Activated CD8-positive, alpha-beta T cell treated with anti-CD3 and anti-CD28 coated beads for 36 hours (primary cell): ENCODE data around the gene PCSK5. TPM values are rescaled to one million over a fixed set of nuclear protein-coding genes. Genes with fewer than 3 reads are reported as not detected.

Source experiments
- ATAC-seq: fragments of 200-7000 bp; cut with Tn5 transposase; one replicate; pipeline ENCODE4 v1.10.0; 2021; ENCODE audit warnings: mild to moderate bottlenecking, moderate library complexity
- CTCF ChIA-PET: fragments of 350-600 bp; sonication (Branson Sonifier 250); formaldehyde crosslinking; loops from one replicate; lab custom pipeline; 2021; ENCODE audit warnings: antibody characterized with exemption; lab: Charles Lee
- POLR2A ChIA-PET: fragments of 350-600 bp; sonication (Branson Sonifier 250); formaldehyde crosslinking; loops from one replicate; lab custom pipeline; 2021; ENCODE audit warnings: antibody characterized with exemption; lab: Charles Lee
- DNase-seq: peaks from one replicate; pipeline ENCODE4 v3.0.0-alpha.2; 2020
- H3K27ac Mint-ChIP-seq: one replicate; pipeline ENCODE4 v1.8.0; 2021; ENCODE audit warnings: mild to moderate bottlenecking, mixed read lengths
- H3K27me3 Mint-ChIP-seq: one replicate; pipeline ENCODE4 v1.8.0; 2021; ENCODE audit warnings: mixed read lengths
- H3K36me3 Mint-ChIP-seq: one replicate; pipeline ENCODE4 v1.8.0; 2021; ENCODE audit warnings: low read depth, mixed read lengths
- H3K4me1 Mint-ChIP-seq: one replicate; pipeline ENCODE4 v1.8.0; 2021; ENCODE audit warnings: low read depth, mixed read lengths
- H3K4me3 Mint-ChIP-seq: one replicate; pipeline ENCODE4 v1.8.0; 2021; ENCODE audit warnings: mild to moderate bottlenecking, moderate library complexity, mixed read lengths
- H3K9me3 Mint-ChIP-seq: one replicate; pipeline ENCODE4 v1.8.0; 2021; ENCODE audit warnings: mixed read lengths
- intact Hi-C: fragments of 100-400 bp; cut with micrococcal nuclease; formaldehyde crosslinking; loops from one replicate; pipeline ENCODE4 v1.10.0; 2022
- total RNA-seq, 2 experiments: library from RNA; stranded (reverse); gene quantifications; one replicate each; pipeline ENCODE4 v1.2.3, GENCODE V29; 2021
- TF ChIP-seq, protein P1 (sequence below): fragments of 200-600 bp; IDR thresholded peaks from one replicate; pipeline ENCODE4 v1.8.0; 2022; ENCODE audit warnings: antibody characterized with exemption, mild to moderate bottlenecking

PCSK5 gene
- total RNA-seq, 2 experiments from 2014 or later: 4.7 to 5.2 TPM

- H3K4me1 Mint-ChIP-seq: no peaks in the 10 kb centered on the region
- H3K4me3 Mint-ChIP-seq: no peak overlapping the region
- ATAC-seq (peak; percentile 17), DNase-seq (no peak)
- H3K36me3 Mint-ChIP-seq: no peaks in the 10 kb centered on the region
- intact Hi-C loops: no loop called here
- ChIA-PET CTCF (no interaction called here), POLR2A (no interaction called here)
- H3K9me3 Mint-ChIP-seq: no peaks in the 10 kb centered on the region
- TF ChIP-seq, protein P1, sequence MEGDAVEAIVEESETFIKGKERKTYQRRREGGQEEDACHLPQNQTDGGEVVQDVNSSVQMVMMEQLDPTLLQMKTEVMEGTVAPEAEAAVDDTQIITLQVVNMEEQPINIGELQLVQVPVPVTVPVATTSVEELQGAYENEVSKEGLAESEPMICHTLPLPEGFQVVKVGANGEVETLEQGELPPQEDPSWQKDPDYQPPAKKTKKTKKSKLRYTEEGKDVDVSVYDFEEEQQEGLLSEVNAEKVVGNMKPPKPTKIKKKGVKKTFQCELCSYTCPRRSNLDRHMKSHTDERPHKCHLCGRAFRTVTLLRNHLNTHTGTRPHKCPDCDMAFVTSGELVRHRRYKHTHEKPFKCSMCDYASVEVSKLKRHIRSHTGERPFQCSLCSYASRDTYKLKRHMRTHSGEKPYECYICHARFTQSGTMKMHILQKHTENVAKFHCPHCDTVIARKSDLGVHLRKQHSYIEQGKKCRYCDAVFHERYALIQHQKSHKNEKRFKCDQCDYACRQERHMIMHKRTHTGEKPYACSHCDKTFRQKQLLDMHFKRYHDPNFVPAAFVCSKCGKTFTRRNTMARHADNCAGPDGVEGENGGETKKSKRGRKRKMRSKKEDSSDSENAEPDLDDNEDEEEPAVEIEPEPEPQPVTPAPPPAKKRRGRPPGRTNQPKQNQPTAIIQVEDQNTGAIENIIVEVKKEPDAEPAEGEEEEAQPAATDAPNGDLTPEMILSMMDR: no peak
- H3K27me3 Mint-ChIP-seq: no peaks in the 10 kb centered on the region
- H3K27ac Mint-ChIP-seq: no peak overlapping the region
Observed at GRCh38 chr9:76216161-76216649, 325.7 kb downstream of the PCSK5 start.

DNA sequence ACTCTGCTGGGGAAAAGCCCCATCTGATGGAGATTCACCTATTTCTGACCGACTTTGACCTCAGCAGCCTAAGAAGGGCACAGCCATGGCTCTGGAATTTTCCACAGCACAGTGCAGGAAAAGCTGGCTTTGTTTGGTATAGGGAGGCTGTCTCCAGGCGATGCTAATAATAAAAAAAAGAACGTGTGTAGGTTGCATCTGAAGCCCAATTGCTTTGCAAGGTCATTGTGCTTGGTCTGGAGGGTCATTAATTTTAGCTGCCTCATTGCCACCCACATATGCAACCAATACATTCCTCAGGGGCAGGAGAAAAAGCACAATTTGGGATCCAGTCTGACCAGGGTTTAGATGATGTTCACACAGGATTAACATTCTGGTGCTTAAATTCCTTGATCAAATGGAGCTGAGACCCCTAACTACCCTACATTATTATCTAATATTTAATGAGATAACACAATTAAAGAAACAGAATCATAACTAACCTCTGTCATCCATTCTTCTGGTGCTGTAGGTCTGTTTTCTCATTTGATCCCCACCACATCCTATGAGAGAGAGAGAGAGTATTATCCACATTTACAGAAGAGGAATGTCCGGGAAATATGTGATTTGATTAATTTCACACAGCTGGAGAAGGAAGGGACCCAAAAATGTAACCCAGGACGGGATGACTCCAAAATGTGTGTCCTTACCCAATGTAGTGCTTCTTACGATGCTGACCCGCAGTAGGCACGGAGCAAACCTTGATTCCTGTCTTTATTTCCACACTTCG lies 327.8 kb downstream of the PCSK5 start:
- Mint-ChIP-seq H3K9me3 (no peaks in the 10 kb centered on the region), H3K27me3 (no peaks in the 10 kb centered on the region), H3K36me3 (no peaks in the 10 kb centered on the region), H3K27ac (no peak overlapping the region), H3K4me3 (no peak overlapping the region), H3K4me1 (no peaks in the 10 kb centered on the region)
- POLR2A ChIA-PET: interaction anchor here (0.5 to 1.1 kb wide), 2 partner anchors 8 to 559 kb away, joined by 3 read pairs; no protein-coding TSS in a partner anchor
- no peak for DNase-seq
- CTCF ChIA-PET: interaction anchor here (1.2 to 1.4 kb wide), 4 partner anchors 11 to 352 kb away, joined by 3 read pairs; no protein-coding TSS in a partner anchor
- TF ChIP-seq, protein P1: no peak
- ATAC-seq: no peak
- intact Hi-C loops: no loop called here

- TF ChIP-seq, protein P1: no peak
- H3K4me3 Mint-ChIP-seq: no peak overlapping the region
- H3K36me3 Mint-ChIP-seq: no peaks in the 10 kb centered on the region
- ATAC-seq (no peak), DNase-seq (no peak)
- no peaks in the 10 kb centered on the region for H3K27me3 Mint-ChIP-seq
- POLR2A ChIA-PET: no interaction called here
- H3K27ac Mint-ChIP-seq: no peak overlapping the region
- CTCF ChIA-PET: interaction anchor here (1.3 to 1.4 kb wide), 2 partner anchors 10 to 13 kb away, joined by 3 read pairs; no protein-coding TSS in a partner anchor
- H3K9me3 Mint-ChIP-seq: no peaks in the 10 kb centered on the region
- intact Hi-C loops: no loop called here
- no peaks in the 10 kb centered on the region for H3K4me1 Mint-ChIP-seq
Observed at GRCh38 chr9:76218886-76219445, 328.5 kb downstream of the PCSK5 start.

- ATAC-seq (no peak), DNase-seq (no peak)
- POLR2A ChIA-PET: no interaction called here
- Mint-ChIP-seq H3K4me1 (no peaks in the 10 kb centered on the region), H3K36me3 (no peaks in the 10 kb centered on the region), H3K27me3 (no peaks in the 10 kb centered on the region), H3K9me3 (no peaks in the 10 kb centered on the region), H3K27ac (no peak overlapping the region), H3K4me3 (no peak overlapping the region)
- CTCF ChIA-PET: no interaction called here
- intact Hi-C loops: no loop called here
- TF ChIP-seq, protein P1: no peak
Observed at GRCh38 chr9:76219560-76220151, 329.2 kb downstream of the PCSK5 start.
